Sciatic nerve (tissue), 2 donors: ENCODE data around the gene CCDC136. TPM values are rescaled to one million over a fixed set of nuclear protein-coding genes. Genes with fewer than 3 reads are reported as not detected.

Source experiments
- ATAC-seq: fragments of 200-7000 bp; cut with Tn5 transposase; one replicate; pipeline ENCODE4 v1.9.1; 2020; ENCODE audit warnings: mild to moderate bottlenecking, moderate library complexity
- DNase-seq: peaks from one replicate; pipeline ENCODE4 v3.0.0-alpha.2; 2020; ENCODE audit warnings: low spot score
- intact Hi-C: fragments of 100-400 bp; cut with DNase I; formaldehyde crosslinking; loops from one replicate; pipeline ENCODE4 v1.14.2; 2022
- total RNA-seq: library from RNA; stranded (reverse); fragmentation: NEBNext Ultra II Directional; extraction: Animal tissue kit (Norgen Biotek cat#: 25700); gene quantifications from one replicate; pipeline ENCODE4 v1.2.1, GENCODE V29; 2021
- donor health status: DM: no; HTN: no; CAD: no.
- donor health status: DM: no; HTN: no; CAD: no.

The CCDC136 gene
- total RNA-seq, 1 donor from 2014 or later: 5.9 TPM

GRCh38 chr7:128853799-128854198, 62.0 kb downstream of the CCDC136 start:
- ATAC-seq: no peak
- intact Hi-C loops: no loop called here
- DNase-seq: no peak

GRCh38 chr7:128854396-128854795, 62.6 kb downstream of the CCDC136 start:
- ATAC-seq (no peak), DNase-seq (no peak)
- intact Hi-C loops: no loop called here

DNA sequence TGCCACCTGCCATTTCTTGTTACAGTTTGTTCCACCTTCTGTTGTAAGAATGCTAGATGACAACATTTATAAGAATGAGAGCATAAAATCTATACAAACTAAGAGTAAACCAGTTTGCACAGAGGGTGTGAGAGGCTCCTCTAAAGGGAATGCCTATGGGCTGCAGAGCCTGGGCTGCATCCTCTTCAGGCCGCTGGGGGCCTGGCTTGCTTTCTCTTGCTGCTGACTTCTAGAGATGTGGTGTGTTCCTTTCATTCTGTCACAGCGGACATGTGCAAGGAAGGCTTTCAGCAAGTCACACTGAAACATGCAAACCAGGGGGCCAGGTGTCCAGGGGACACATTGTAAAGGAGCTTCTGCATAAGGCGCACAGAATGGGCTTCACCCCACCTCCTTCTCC, 63.8 kb downstream of the CCDC136 start:
- ATAC-seq: no peak
- intact Hi-C loops: no loop called here
- no peak for DNase-seq

DNA sequence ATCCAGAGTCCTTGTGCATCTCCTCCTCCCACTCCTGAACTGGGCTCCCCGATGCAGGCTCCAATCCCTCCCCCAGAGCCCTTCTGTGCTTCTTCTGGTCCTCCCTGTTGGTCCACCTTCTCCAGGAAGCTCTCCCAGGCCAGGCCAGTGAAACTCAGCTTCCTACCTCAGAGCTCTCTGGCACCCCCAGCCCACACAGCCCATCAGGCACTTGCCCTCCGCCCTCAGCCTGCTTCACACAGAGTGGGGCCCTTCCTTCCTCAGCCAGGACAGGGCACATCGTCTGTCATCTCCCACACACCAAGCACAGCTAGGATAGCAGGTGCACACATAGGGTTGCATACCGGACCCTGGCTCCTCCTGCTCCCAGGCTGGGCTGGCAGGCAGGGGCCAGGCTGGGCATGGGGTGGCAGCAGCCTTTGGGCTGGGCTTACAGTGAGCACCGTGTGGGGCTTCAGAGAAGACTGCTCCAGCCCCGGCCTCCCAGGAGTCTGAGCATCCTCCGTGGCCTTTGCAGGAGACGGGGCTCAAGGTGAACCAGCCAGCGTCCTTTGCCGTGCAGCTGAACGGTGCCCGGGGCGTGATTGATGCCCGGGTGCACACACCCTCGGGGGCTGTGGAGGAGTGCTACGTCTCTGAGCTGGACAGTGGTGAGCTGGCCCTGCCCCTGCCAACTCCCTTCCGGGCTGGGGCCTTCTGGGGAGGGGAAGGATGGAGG, 64.4 kb downstream of the CCDC136 start:
- intact Hi-C loops: no loop called here
- ATAC-seq (no peak), DNase-seq (no peak)

GRCh38 chr7:128858380-128859231, 66.8 kb downstream of the CCDC136 start:
- ATAC-seq (peak; percentile 11), DNase-seq (no peak)
- intact Hi-C loops: no loop called here

DNA sequence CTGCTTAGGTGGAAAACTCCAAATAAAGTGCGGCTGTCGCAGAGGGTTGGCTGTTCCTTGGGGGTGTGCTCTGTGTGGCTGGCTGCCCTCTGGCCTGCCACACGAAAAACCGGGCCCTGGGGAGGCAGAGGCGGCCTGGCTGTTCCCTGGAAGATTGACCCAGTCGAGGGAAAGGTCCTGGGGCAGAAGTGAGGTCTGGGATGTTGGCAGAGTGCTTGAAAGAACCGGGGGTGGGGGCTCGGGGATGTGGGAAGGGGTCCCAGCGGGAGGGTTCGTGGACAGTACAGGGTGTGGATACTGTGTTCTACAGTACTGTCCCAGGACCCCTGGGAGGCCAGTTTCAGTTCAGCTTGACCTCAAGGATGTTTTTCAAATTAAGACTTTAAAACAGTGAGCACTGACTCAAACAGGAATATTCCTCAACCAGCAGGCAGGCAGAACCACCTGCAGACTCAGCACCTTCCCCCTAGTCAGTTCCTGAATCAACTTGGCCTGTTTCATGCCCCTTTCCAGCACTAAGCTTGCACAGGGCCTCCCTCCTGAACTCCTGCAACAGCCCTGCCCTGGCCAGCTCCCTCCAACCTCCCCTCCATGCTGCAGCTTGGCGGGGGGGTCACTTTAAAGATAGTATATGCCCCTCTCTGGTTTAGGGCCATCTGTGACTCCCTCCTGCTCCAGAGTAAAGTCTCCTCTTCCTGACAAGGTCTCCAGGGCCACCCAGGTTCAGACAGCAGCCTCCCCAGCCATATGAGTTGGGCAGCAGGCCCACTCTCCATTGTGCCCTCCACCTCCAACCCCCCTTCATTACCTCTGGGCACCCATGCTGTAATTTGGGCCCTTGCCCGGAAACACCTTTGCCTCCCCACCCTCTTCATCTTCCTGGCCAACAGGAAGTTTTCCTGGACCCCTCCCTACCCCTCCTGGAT, 67.7 kb downstream of the CCDC136 start:
- DNase-seq (no peak), ATAC-seq (no peak)
- intact Hi-C loops: loop anchor here (10.0 kb wide), 1 partner anchor 115 kb away; no protein-coding TSS in a partner anchor

DNA sequence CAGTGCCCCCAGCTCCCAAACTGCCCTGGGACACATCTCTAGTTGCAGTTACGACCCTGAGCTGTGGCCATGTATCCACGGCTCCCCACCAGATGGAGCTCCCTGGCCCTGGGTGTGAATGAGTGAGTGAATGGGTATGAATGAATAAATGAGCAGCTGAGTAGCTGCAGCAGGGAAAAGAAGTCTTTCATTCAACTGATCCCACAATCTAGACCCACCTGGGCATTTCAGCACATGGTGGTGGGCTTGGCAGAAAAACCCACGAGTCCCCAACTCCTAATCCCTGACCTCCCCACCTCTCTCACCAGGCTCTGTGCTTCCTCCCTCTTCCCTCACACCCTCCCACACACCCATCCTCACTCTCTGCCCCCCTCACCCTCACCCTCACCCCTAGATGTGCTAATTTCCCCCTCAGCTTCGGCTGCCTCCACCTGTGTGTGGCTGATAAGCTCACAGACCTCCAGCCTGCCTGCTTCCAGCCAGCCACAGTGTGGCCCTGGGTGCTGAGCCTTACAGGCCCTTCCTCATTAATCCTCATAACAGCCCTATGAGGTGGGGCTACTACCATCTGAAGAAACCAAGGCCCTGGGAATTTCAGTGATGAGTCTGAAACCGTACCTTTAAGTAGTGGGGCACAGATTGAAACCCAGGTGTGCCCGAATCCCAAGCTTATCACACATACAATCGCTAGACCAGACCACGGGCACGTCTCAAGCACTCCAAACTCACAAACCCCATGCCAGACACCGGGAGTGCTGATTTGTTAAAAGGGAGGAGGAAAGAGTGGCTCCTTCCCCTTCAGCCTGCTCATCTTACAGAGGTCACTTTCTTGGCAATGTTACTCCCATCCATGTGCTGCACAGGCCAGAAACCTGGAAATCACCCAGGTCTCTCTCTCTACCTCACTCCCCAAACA, 68.6 kb downstream of the CCDC136 start:
- intact Hi-C loops: loop anchor here (10.0 kb wide), 1 partner anchor 116 kb away; no protein-coding TSS in a partner anchor

DNA sequence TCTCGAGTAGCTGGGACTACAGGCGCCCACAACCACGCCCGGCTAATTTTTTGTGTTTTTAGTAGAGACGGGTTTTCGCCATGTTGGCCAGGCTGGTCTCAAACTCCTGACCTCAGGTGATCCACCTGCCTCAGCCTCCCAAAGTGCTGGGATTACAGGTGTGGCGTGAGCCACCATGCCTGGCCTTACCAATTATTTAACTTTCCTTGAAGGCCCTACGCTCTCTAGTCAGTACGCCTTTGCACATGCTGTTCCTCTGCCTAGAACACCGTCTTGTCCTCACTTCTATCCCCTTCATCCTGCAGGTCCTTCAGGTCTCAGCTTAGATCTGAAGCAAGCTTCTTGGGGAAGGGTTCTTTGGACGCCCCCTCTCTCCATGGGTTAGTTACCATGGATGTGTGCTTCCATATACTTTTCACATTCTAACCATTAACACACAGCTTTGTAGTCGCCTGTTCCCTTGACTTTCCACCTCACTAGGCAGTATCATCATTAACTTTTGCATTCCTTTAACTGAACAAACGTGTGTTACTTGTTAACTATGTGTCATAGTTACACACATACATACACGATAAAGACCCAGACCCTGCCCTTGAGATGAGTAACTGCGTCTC, 70.3 kb downstream of the CCDC136 start:
- intact Hi-C loops: loop anchor here (10.0 kb wide), 1 partner anchor 117 kb away; no protein-coding TSS in a partner anchor
- DNase-seq (no peak), ATAC-seq (no peak)

More for the DNA sequence above, 68.6 kb downstream of the CCDC136 start:
- ATAC-seq (no peak), DNase-seq (no peak)

GRCh38 chr7:128862571-128863432, 71.0 kb downstream of the CCDC136 start, which contains the start of gene ATP6V1F:
TSS of gene ATP6V1F (plus strand) at chr7:128862856. CDS start at chr7:128862905, 49 bp downstream.
- ATAC-seq (peak; percentile 98), DNase-seq (peak; percentile 99)
- intact Hi-C loops: loop anchor here (10.0 kb wide), 1 partner anchor 118 kb away; no protein-coding TSS in a partner anchor

DNA sequence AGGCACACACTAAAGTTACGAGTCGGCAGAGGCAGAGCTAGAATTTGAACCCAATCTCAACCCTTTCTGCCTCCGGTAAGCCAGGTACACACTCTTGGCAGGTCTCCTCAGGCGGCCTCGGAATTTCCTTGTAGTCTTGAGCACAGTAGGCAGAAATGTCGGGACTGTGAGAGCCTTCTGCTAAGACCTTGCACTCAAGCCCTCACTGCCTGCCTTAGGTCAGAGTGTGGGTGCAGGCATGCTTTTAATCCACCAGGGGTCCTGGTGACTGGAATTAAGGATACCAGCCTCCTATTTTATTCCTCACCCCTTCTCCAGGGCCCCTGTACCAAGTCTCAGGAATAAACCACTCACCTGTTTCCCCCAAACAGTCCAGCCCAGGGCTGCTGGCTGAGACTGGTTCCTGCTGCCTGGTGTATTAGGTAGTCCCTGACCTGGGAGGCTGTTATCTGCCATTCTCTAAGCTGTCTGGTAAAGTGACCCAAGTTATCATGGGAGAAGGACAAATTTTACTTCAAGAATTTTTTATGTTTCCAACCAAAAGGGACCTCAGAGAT, 71.7 kb downstream of the CCDC136 start:
- DNase-seq (no peak), ATAC-seq (peak; percentile 4)

DNA sequence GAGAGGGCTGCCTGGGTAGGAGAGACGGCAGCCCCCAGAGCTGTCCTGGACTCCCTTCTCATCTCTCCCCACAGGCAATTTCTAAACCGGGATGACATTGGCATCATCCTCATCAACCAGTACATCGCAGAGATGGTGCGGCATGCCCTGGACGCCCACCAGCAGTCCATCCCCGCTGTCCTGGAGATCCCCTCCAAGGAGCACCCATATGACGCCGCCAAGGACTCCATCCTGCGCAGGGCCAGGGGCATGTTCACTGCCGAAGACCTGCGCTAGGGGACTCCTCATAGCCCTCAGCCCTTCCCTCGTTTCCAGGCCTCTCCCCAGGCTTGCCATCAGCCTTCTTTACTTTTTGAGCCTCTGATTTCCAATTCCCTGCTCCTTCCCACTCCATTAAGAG, 73.5 kb downstream of the CCDC136 start:
- ATAC-seq: no peak

More for the DNA sequence above, 71.7 kb downstream of the CCDC136 start:
- intact Hi-C loops: loop anchor here (10.0 kb wide), 1 partner anchor 119 kb away; no protein-coding TSS in a partner anchor

GRCh38 chr7:128865996-128866877, 74.5 kb downstream of the CCDC136 start:
- no peak for ATAC-seq
- intact Hi-C loops: loop anchor here (10.0 kb wide), 1 partner anchor 121 kb away; no protein-coding TSS in a partner anchor
- no peak for DNase-seq

More for the DNA sequence above, 73.5 kb downstream of the CCDC136 start:
- DNase-seq: no peak
- intact Hi-C loops: loop anchor here (10.0 kb wide), 1 partner anchor 121 kb away; no protein-coding TSS in a partner anchor

DNA sequence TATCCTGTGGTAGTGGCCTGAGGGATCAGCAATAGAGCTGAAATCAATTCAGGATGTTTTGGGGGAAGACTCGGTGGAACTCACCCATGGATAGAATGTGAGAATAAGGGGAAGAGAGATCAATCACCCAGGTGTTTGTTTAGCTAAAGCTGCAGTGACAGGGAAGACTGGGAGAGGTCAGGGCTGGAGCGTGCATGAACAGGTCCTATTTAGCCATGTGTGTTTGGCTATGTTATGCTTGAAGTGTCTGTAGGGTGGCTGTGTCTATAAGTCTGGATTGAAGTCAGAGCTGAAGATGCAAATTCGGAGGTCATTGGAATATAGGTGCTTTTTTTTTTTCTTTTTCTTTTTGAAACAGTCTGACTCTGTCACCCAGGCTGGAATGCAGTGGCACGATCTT, 75.5 kb downstream of the CCDC136 start:
- DNase-seq (no peak), ATAC-seq (no peak)
- intact Hi-C loops: loop anchor here (10.0 kb wide), 1 partner anchor 122 kb away; no protein-coding TSS in a partner anchor

- DNase-seq (no peak), ATAC-seq (no peak)
- intact Hi-C loops: loop anchor here (10.0 kb wide), 1 partner anchor 123 kb away; no protein-coding TSS in a partner anchor
Measured at GRCh38 chr7:128867842-128868623, 76.3 kb downstream of the CCDC136 start.
